ENCODE data around the gene NKAIN1. TPM values are rescaled to one million over a fixed set of nuclear protein-coding genes. Genes with fewer than 3 reads are reported as not detected.
"Not testable (repeated sequence)": the region's sequence is repeated elsewhere in the genome, so short reads cannot be mapped to it uniquely, and the experiment has no call there.

Gene NKAIN1
- total RNA-seq, 1 donor from 2014 or later, result 2.2 TPM

DNA sequence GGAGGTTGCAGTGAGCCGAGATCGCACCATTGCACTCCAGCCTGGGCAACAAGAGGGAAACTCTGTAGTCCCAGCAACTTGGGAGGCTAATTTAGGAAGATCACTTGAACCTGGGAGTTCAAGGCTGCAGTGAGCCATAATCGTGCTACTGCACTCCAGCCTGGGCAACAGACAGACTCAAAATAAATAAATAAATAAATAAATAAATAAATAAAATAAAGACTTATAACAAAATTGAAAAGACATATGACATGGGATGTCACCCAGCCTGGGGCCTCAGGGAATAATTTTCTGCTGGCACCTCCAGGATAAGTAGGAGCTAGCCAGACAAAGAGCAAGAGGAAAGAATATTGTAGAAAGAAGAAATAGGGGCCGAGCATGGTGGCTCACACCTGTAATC lies 96.2 kb downstream of the NKAIN1 start:
- Mint-ChIP-seq H3K4me3 (ENCODE audit: unreplicated experiment) (no peak overlapping the region), H3K4me1 (ENCODE audit: unreplicated experiment) (peaks cover 3% of the 10 kb centered on the region), H3K9me3 (ENCODE audit: unreplicated experiment) (no peaks in the 10 kb centered on the region), H3K36me3 (ENCODE audit: unreplicated experiment) (no peaks in the 10 kb centered on the region), H3K27ac (ENCODE audit: unreplicated experiment) (no peak overlapping the region), H3K27me3 (ENCODE audit: unreplicated experiment) (no peaks in the 10 kb centered on the region)
- DNase-seq (ENCODE audit: extremely low spot score, unreplicated experiment), result no peak
- TF ChIP-seq, protein P1, sequence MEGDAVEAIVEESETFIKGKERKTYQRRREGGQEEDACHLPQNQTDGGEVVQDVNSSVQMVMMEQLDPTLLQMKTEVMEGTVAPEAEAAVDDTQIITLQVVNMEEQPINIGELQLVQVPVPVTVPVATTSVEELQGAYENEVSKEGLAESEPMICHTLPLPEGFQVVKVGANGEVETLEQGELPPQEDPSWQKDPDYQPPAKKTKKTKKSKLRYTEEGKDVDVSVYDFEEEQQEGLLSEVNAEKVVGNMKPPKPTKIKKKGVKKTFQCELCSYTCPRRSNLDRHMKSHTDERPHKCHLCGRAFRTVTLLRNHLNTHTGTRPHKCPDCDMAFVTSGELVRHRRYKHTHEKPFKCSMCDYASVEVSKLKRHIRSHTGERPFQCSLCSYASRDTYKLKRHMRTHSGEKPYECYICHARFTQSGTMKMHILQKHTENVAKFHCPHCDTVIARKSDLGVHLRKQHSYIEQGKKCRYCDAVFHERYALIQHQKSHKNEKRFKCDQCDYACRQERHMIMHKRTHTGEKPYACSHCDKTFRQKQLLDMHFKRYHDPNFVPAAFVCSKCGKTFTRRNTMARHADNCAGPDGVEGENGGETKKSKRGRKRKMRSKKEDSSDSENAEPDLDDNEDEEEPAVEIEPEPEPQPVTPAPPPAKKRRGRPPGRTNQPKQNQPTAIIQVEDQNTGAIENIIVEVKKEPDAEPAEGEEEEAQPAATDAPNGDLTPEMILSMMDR (IDR thresholded peaks at IDR 0.05), result no peak

DNA sequence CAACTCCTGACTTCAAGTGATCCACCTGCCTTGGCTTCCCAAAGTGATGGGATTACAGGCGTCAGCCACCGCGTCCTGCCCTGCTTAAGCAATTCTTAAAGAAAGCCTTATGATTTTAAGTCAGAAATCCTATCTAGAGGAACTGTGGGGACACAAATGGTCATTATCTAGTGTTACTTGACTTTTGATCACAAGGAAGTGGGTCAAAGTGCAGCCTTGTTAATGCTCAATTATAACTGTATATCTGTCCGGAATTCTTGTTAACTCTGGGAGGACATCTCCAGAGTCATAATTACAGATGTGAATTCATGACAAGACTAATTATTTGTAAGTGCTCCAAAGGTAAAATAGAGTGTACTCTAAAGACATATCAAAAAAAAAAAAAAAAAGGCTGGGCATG lies 97.3 kb downstream of the NKAIN1 start:
- peaks cover 3% of the 10 kb centered on the region for H3K4me1 Mint-ChIP-seq (ENCODE audit: unreplicated experiment)
- TF ChIP-seq, protein P1 (IDR thresholded peaks at IDR 0.05), result no peak
- H3K27ac Mint-ChIP-seq (ENCODE audit: unreplicated experiment), result no peak overlapping the region
- no peaks in the 10 kb centered on the region for H3K9me3 Mint-ChIP-seq (ENCODE audit: unreplicated experiment)
- no peaks in the 10 kb centered on the region for H3K36me3 Mint-ChIP-seq (ENCODE audit: unreplicated experiment)
- no peaks in the 10 kb centered on the region for H3K27me3 Mint-ChIP-seq (ENCODE audit: unreplicated experiment)
- no peak overlapping the region for H3K4me3 Mint-ChIP-seq (ENCODE audit: unreplicated experiment)
- DNase-seq (ENCODE audit: extremely low spot score, unreplicated experiment), result no peak

DNA sequence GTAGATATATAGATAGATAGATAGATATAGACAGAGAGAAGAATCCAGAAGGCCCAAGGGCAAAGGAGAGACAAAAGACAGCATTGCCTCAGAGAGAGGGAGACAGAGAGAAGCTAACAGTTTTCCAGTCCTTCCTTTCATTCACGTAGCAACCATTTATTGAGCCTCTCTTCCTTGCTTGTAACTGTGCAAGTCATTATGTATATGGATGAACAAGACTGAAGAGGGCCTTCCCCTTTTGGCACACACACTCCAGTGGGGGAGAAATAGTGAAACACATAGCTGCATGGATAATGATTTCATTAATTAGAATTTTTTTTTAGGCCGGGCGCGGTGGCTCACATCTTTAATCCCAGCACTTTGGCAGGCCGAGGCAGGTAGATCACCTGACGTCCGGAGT lies 99.4 kb downstream of the NKAIN1 start:
- Mint-ChIP-seq H3K27ac (ENCODE audit: unreplicated experiment) (no peak overlapping the region), H3K36me3 (ENCODE audit: unreplicated experiment) (no peaks in the 10 kb centered on the region), H3K27me3 (ENCODE audit: unreplicated experiment) (no peaks in the 10 kb centered on the region), H3K4me3 (ENCODE audit: unreplicated experiment) (no peak overlapping the region), H3K9me3 (ENCODE audit: unreplicated experiment) (no peaks in the 10 kb centered on the region), H3K4me1 (ENCODE audit: unreplicated experiment) (no peaks in the 10 kb centered on the region)
- TF ChIP-seq, protein P1 (IDR thresholded peaks at IDR 0.05), result no peak
- DNase-seq (ENCODE audit: extremely low spot score, unreplicated experiment), result no peak

DNA sequence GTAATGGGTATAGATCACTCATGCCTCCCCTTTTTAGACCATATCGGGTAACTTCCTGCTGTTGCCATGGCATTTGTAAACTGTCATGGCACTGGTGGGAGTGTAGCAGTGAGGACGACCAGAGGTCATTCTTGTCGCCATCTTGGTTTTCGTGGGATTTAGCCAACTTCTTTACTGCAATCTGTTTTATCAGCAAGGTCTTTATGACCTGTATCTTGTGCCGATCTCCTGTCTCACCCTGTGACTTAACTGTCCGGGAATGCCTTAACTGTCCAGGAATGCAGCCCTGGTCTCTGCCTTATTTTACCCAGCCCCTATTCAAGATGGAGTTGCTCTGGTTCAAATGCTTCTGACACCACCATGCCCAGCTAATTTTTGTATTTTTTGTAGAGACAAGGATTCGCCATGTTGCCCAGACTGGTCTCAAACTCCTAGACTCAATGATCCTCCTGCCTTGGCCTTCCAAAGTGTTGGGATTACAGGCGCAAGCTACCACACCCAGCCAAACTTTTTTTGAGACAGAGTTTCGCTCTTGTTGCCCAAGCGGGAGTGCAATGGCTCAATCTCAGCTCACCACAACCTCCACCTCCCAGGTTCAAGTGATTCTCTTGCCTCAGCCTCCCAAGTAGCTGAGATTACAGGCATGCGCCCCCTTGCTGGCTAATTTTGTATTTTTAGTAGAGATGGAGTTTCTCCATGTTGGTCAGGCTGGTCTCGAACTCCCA lies 100.7 kb downstream of the NKAIN1 start:
- not testable (repeated sequence) for H3K4me1 Mint-ChIP-seq (ENCODE audit: unreplicated experiment); H3K9me3 Mint-ChIP-seq (ENCODE audit: unreplicated experiment); DNase-seq (ENCODE audit: extremely low spot score, unreplicated experiment); H3K27ac Mint-ChIP-seq (ENCODE audit: unreplicated experiment); H3K27me3 Mint-ChIP-seq (ENCODE audit: unreplicated experiment); H3K4me3 Mint-ChIP-seq (ENCODE audit: unreplicated experiment); H3K36me3 Mint-ChIP-seq (ENCODE audit: unreplicated experiment)

DNA sequence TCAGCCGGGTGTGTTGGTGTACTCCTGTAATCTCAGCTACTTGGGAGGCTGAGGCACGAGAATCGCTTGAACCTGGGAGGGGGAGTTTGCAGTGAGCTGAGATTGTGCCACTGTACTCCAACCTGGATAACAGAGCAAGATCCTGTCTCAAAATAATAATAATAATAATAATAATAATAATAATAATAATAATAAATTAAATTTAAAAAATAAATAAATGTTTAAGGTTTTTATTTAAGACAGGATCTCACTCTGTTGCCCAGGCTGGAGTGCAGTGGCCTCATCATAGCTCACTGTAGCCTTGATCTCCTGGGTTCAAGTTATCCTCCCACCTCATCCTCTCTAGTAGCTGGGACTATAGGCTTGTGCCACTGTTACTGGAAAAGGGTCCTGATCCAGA lies 101.8 kb downstream of the NKAIN1 start:
- not testable (repeated sequence) for H3K27me3 Mint-ChIP-seq (ENCODE audit: unreplicated experiment); H3K4me3 Mint-ChIP-seq (ENCODE audit: unreplicated experiment); H3K36me3 Mint-ChIP-seq (ENCODE audit: unreplicated experiment); H3K9me3 Mint-ChIP-seq (ENCODE audit: unreplicated experiment); H3K27ac Mint-ChIP-seq (ENCODE audit: unreplicated experiment); H3K4me1 Mint-ChIP-seq (ENCODE audit: unreplicated experiment); DNase-seq (ENCODE audit: extremely low spot score, unreplicated experiment)

DNA sequence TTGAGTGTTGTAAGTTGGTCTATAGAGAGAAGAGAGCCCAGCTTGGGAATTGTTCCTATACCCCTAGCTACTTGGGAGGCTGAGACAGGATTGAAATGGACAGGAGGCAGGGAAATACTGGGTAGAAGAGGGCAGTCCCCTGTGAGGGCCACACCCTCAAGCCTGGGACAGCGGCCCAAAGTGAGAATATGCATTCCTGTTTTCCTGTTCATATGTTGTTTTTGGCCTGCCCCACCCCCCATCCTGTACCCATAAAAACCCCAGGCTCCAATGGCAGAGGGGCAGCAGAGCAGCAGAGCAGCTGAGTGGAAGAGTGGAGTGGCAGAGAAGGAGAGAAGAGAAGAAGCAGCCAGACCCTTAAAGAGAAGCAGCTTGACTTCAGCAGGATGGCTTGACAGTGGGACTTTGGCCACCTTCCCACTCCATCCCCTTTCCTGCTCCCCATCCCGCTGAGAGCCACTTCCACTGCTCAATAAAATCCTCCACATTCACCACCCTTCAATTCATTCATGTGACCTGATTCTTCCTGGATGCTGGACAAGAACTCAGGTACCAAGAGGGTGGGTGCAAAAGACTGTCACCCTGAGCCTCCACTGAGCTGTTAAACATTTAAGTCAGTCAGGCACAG lies 103.6 kb downstream of the NKAIN1 start:
- Mint-ChIP-seq H3K9me3 (ENCODE audit: unreplicated experiment) (no peaks in the 10 kb centered on the region), H3K4me3 (ENCODE audit: unreplicated experiment) (no peak overlapping the region), H3K36me3 (ENCODE audit: unreplicated experiment) (no peaks in the 10 kb centered on the region), H3K27ac (ENCODE audit: unreplicated experiment) (no peak overlapping the region), H3K27me3 (ENCODE audit: unreplicated experiment) (no peaks in the 10 kb centered on the region), H3K4me1 (ENCODE audit: unreplicated experiment) (no peaks in the 10 kb centered on the region)
- TF ChIP-seq, protein P1 (IDR thresholded peaks at IDR 0.05), result no peak
- DNase-seq (ENCODE audit: extremely low spot score, unreplicated experiment), result no peak
